Endothelial cell of hepatic sinusoid (primary cell): ENCODE data around the gene TMEM267.
"Not testable (repeated sequence)": the region's sequence is repeated elsewhere in the genome, so short reads cannot be mapped to it uniquely, and the experiment has no call there.

Experiments
- in situ Hi-C: cut with HindIII; loops from 2 replicates; pipeline ENCODE4 v1.10.0; 2017; ENCODE audit warnings: low sequenced_read_pairs

The TMEM267 gene

DNA sequence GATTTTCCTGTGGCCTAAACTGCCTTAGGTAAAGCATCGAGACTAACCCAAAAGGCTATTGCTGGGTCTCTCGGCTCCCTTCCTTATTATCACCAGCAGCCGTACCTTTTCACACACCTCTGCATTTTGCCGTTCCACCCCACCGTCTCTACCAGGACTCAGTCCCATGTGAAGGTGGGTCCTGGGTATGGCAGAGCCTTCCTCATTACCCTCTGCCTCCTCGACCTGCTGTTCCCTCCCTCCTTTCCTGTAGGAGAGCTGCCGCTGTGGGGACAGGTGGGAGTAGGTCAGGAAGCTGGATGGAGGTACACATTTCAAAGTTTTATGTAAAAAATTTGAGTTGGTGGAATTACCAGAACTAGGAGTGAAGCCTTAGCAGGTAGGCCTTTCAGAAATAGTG is 73.3 kb downstream of the TMEM267 start:
- in situ Hi-C loops = no loop called here

DNA sequence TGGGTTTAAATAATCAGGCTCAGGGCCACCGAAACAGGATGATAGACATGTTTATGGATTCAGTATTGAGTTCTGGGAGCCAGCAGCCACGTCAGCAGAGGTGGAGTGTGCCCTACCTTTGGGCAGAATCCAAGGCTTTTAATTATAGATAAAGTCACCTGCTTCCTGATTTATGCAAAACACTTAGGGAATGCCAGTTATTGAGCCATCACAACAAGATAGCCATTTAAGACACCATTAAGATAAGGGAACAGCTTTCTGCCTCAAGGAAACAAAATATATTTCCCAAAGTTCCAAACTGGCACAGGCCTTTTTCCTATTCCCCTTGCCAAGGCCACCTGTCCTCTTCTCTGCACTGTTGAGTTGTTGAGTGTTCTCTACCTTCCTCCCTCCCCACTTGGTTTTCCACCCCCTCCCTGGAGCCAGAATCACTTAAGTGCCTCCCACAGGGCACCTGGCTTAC is 73.8 kb downstream of the TMEM267 start:
- in situ Hi-C loops = no loop called here

DNA sequence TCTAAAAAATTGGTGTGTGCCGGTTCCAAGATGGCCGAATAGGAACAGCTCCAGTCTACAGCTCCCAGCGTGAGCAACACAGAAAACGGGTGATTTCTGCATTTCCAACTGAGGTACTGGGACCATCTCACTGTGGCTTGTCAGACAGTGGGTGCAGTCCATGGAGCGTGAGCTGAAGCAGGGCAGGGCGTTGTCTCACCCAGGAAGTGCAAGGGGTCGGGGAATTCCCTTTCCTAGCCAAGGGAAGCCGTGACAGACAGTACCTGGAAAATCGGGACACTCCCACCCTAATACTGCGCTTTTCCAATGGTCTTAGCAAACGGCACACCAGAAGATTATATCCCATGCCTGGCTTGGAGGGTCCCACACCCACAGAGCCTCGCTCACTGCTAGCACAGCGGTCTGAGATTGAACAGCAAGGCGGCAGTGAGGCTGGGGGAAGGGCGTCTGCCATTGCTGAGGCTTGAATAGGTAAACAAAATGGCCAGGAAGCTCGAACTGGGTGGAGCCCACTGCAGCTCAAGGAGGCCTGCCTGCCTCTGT is 81.1 kb downstream of the TMEM267 start:
- in situ Hi-C loops = not testable (repeated sequence)

DNA sequence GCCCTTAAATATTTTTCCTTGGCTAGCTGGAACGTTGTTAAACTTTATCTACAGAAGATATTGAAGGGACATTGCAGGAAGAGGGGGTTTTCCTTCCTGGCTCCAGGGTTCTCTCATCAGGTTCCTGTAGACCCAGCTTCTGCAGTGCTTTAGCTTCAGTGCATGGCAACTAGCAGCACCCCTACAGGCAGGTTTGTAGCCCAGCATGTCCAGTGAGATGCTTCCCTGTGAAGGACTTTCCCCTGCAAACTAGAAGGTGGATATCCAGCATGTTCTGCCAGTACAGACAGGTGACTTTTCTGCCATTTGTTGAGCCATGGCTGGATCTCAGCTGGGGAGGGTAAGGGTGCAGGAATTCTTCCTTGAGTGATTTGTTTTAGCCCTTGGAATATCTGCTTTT is 81.8 kb downstream of the TMEM267 start:
- in situ Hi-C loops = no loop called here

DNA sequence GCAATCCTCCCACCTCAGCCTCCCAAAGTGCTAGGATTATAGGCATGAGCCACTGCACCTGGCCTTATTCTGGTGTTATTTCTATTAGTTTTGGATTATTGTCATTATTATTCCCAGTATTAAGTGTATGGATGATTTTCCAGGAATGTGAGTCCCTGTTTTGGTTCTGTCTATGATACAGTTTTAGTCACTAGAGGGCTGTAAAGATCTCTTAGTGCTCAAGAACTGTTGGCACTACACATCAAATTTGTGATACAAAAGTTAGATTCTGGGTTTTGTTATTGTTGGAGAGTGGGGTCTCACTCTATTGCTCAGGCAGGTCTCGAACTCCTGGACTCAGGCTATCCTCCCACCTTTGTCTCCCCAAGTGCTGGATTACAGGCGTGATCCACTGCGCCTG is 83.6 kb downstream of the TMEM267 start:
- in situ Hi-C loops = no loop called here

DNA sequence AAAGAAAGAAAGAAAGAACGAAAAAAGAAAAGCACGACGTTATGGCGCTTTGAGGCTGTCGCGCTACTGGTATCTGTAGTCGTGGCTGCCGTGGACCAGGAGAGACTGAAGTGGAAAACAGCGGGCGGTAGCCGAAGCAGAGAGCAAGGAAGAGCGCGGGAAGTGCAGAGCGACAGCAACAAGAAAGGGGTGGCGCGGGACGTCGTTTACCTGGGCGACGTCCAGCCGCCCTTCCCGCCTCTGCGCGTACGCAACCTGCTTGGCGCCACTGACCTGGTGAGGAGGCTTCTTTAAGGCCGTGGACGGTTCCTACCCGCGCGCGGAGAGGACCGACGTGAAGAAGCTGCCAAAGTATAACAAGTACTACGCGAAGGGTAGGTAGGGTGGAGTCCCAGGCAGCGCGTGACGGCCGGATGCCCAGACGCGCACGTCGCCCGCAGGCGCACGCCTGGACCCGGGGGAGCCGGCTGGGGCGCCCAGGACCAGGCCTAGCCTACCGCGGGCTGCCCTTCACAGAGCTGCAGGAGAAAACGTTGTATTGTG is 86.8 kb downstream of the TMEM267 start:
- in situ Hi-C loops = no loop called here
